HG03097 (cell line): ENCODE data around the gene COX7B2.

Experiments
- ATAC-seq: cut with Tn5 transposase; IDR thresholded peaks from one replicate; pipeline ENCODE4 v1.9.1; 2021; ENCODE audit not compliant: unreplicated experiment, low FRiP score

COX7B2 gene

GRCh38 chr4:46909078-46909477 is at the start of gene COX7B2:
TSS of gene COX7B2 (minus strand) at chr4:46909245. CDS start at chr4:46735192, 174,053 bp downstream.
- no peak for ATAC-seq

- no peak for ATAC-seq
Measured at GRCh38 chr4:46956451-46956850, 47.4 kb upstream of the COX7B2 start.

GRCh38 chr4:46955601-46956000 is 46.6 kb upstream of the COX7B2 start:
- ATAC-seq: no peak

- ATAC-seq: no peak
Measured at GRCh38 chr4:46954643-46955042, 45.6 kb upstream of the COX7B2 start.

GRCh38 chr4:46953564-46953963 is 44.5 kb upstream of the COX7B2 start:
- ATAC-seq: no peak

- ATAC-seq: no peak
Measured at GRCh38 chr4:46952451-46952850, 43.4 kb upstream of the COX7B2 start.

- no peak for ATAC-seq
Measured at GRCh38 chr4:46950826-46951225, 41.8 kb upstream of the COX7B2 start.

GRCh38 chr4:46949822-46950221 is 40.8 kb upstream of the COX7B2 start:
- ATAC-seq: no peak

GRCh38 chr4:46947541-46947940 is 38.5 kb upstream of the COX7B2 start:
- no peak for ATAC-seq

- ATAC-seq: no peak
Measured at GRCh38 chr4:46946919-46947536, 38.0 kb upstream of the COX7B2 start.

GRCh38 chr4:46945062-46945461 is 36.0 kb upstream of the COX7B2 start:
- no peak for ATAC-seq

- no peak for ATAC-seq
Measured at GRCh38 chr4:46944345-46944744, 35.3 kb upstream of the COX7B2 start.

- ATAC-seq: no peak
Measured at GRCh38 chr4:46937493-46937892, 28.4 kb upstream of the COX7B2 start.

GRCh38 chr4:46934726-46935125 is 25.7 kb upstream of the COX7B2 start:
- ATAC-seq: no peak

GRCh38 chr4:46933686-46934085 is 24.6 kb upstream of the COX7B2 start:
- no peak for ATAC-seq

GRCh38 chr4:46931981-46932380 is 22.9 kb upstream of the COX7B2 start:
- no peak for ATAC-seq

- ATAC-seq: no peak
Measured at GRCh38 chr4:46930891-46931290, 21.8 kb upstream of the COX7B2 start.

GRCh38 chr4:46927201-46927600 is 18.2 kb upstream of the COX7B2 start:
- no peak for ATAC-seq

- ATAC-seq: no peak
Measured at GRCh38 chr4:46924789-46925529, 15.9 kb upstream of the COX7B2 start.

GRCh38 chr4:46922205-46922604 is 13.2 kb upstream of the COX7B2 start:
- ATAC-seq: no peak

GRCh38 chr4:46908148-46908547 is 897 bp downstream of the COX7B2 start:
- no peak for ATAC-seq

GRCh38 chr4:46900082-46900481 is 9.0 kb downstream of the COX7B2 start:
- no peak for ATAC-seq
